GM12878 (cell line): Measurements from ENCODE around the gene ETV7. TPM values are rescaled to one million over a fixed set of nuclear protein-coding genes. Genes with fewer than 3 reads are reported as not detected.

Experiments
- BCLAF1 ChIP-seq: fragments of 450-650 bp; IDR thresholded peaks from 2 replicates; pipeline ENCODE4 v1.6.1; 2017; ENCODE audit warnings: antibody characterized with exemption, mild to moderate bottlenecking, moderate library complexity
- BHLHE40 ChIP-seq, 2 experiments: fragments of 450-650 bp in 1 of 2; IDR thresholded peaks; 2 replicates each; pipeline ENCODE4 v1.6.1; 2011 to 2017; ENCODE audit warnings: low read depth in 2 of 2, borderline replicate concordance in 1 of 2, improper control_type of control experiment in 1 of 2, low read length in 1 of 2, mild to moderate bottlenecking in 1 of 2
- BMI1 ChIP-seq: fragments of 450-650 bp; IDR thresholded peaks from 2 replicates; pipeline ENCODE4 v1.6.1; 2016; ENCODE audit warnings: mild to moderate bottlenecking, moderate library complexity, borderline replicate concordance
- CBX5 ChIP-seq: sonication (generic); IDR thresholded peaks from 2 replicates; pipeline ENCODE4 v1.6.1; 2016; ENCODE audit warnings: low read depth, moderate library complexity, mild to moderate bottlenecking, inconsistent platforms
- CHD2 ChIP-seq: IDR thresholded peaks from 2 replicates; pipeline ENCODE4 v1.6.1; 2011; ENCODE audit warnings: low read depth, low read length, improper control_type of control experiment, borderline replicate concordance
- CREM ChIP-seq: IDR thresholded peaks from 2 replicates; pipeline ENCODE4 v1.6.1; 2014; ENCODE audit warnings: antibody characterized with exemption, low read depth
- EED ChIP-seq: sonication (generic); IDR thresholded peaks from 2 replicates; pipeline ENCODE4 v1.6.1; 2016; ENCODE audit warnings: antibody characterized with exemption, low read depth
- EGR1 ChIP-seq, 2 experiments: IDR thresholded peaks; 1 replicate in 1 of 2; 2 replicates in 1 of 2; pipeline ENCODE4 v1.6.1; 2011 to 2012; ENCODE audit warnings: low read depth in 2 of 2, low read length in 2 of 2, borderline replicate concordance in 1 of 2, mild to moderate bottlenecking in 1 of 2, moderate library complexity in 1 of 2
- GATAD2B ChIP-seq: fragments of 450-650 bp; conservative IDR thresholded peaks from 2 replicates; pipeline ENCODE4 v1.6.1; 2017; ENCODE audit warnings: low read depth, mild to moderate bottlenecking, moderate library complexity
- IKZF1 ChIP-seq: fragments of 450-650 bp; conservative IDR thresholded peaks from 2 replicates; pipeline ENCODE4 v1.6.1; 2017; ENCODE audit warnings: antibody characterized with exemption, mild to moderate bottlenecking
- IKZF2 ChIP-seq, 2 experiments: fragments of 450-650 bp; IDR thresholded peaks; 2 replicates each; pipeline ENCODE4 v1.6.1; 2017; ENCODE audit warnings: mild to moderate bottlenecking in 2 of 2, moderate library complexity in 2 of 2
- JUND ChIP-seq: IDR thresholded peaks from 2 replicates; pipeline ENCODE4 v1.6.1; 2012; ENCODE audit warnings: low read depth, mild to moderate bottlenecking, low read length, improper control_type of control experiment, moderate library complexity
- KLF5 ChIP-seq: fragments of 450-650 bp; IDR thresholded peaks from 2 replicates; pipeline ENCODE4 v1.6.1; 2014; ENCODE audit warnings: mild to moderate bottlenecking; ENCODE audit not compliant: partially characterized antibody
- NFYB ChIP-seq: IDR thresholded peaks from 2 replicates; pipeline ENCODE4 v1.6.1; 2011; ENCODE audit warnings: low read depth, mild to moderate bottlenecking, low read length, improper control_type of control experiment, moderate library complexity; ENCODE audit not compliant: insufficient read depth
- PAX8 ChIP-seq: fragments of 450-650 bp; IDR thresholded peaks from 2 replicates; pipeline ENCODE4 v1.6.1; 2017; ENCODE audit warnings: mild to moderate bottlenecking, moderate library complexity
- SKIL ChIP-seq: fragments of 450-650 bp; IDR thresholded peaks from 2 replicates; pipeline ENCODE4 v1.6.1; 2017; ENCODE audit warnings: mild to moderate bottlenecking, low read depth, inconsistent platforms; ENCODE audit not compliant: poor library complexity, severe bottlenecking
- SMAD5 ChIP-seq: IDR thresholded peaks from 2 replicates; pipeline ENCODE4 v1.6.1; 2016; ENCODE audit warnings: antibody characterized with exemption, low read depth
- SPI1 ChIP-seq: IDR thresholded peaks from 2 replicates; pipeline ENCODE4 v1.6.1; 2011; ENCODE audit warnings: low read depth, mild to moderate bottlenecking, low read length, moderate library complexity, borderline replicate concordance; ENCODE audit not compliant: insufficient read depth
- SUPT20H ChIP-seq: IDR thresholded peaks from 2 replicates; pipeline ENCODE4 v1.6.1; 2011; ENCODE audit warnings: low read depth, mild to moderate bottlenecking, low read length, moderate library complexity, borderline replicate concordance; ENCODE audit not compliant: control insufficient read depth
- SUZ12 ChIP-seq: fragments of 200-600 bp; sonication (generic); IDR thresholded peaks from one replicate; pipeline ENCODE4 v1.6.1; 2018; ENCODE audit warnings: antibody characterized with exemption, mild to moderate bottlenecking; ENCODE audit not compliant: unreplicated experiment
- WRNIP1 ChIP-seq: IDR thresholded peaks from 2 replicates; pipeline ENCODE4 v1.6.1; 2011; ENCODE audit warnings: low read depth, low read length, improper control_type of control experiment, borderline replicate concordance
- YBX1 ChIP-seq: fragments of 450-650 bp; IDR thresholded peaks from 2 replicates; pipeline ENCODE4 v1.6.1; 2016; ENCODE audit warnings: antibody characterized with exemption
- polyA plus RNA-seq, 11 experiments: library from polyadenylated mRNA; depleted of rRNA in 4 of 11; unstranded in 6 of 11; stranded (reverse) in 5 of 11; fragments of >200 nt; fragmentation: Nextera tagmentation in 4 of 11; fragmentation: Illumina TruSeq in 1 of 11; extraction: Ambion mirVana in 4 of 11; extraction: Trizol in 1 of 11; gene quantifications; 1 replicate in 1 of 11; 2 replicates in 10 of 11; pipeline versions ENCODE4 v1.2.1 to v1.2.3, GENCODE V29; 2011 to 2016; ENCODE audit warnings: inconsistent platforms in 2 of 11, missing spikeins in 2 of 11, low read depth in 1 of 11
- total RNA-seq, 4 experiments: library from RNA; depleted of rRNA in 3 of 4; stranded (reverse); fragments of >200 nt in 3 of 4; fragmentation: Illumina TruSeq in 1 of 4; extraction: Trizol in 1 of 4; gene quantifications; 2 replicates each; pipeline versions ENCODE4 v1.2.1 to v1.2.3, GENCODE V29; 2013 to 2021
- TF ChIP-seq, protein P1 (sequence below): IDR thresholded peaks from 2 replicates; pipeline ENCODE4 v1.6.1; 2012; ENCODE audit warnings: low read length, inconsistent platforms
- TF ChIP-seq, protein P2 (sequence below): fragments of 450-650 bp; IDR thresholded peaks from 2 replicates; pipeline ENCODE4 v1.6.1; 2016; ENCODE audit warnings: mild to moderate bottlenecking

ETV7 gene
- total and polyA plus RNA-seq, 10 of the 15 experiments (the other 5 are each of a cell fraction or from before 2014, with no cell fraction given), result 0.04 to 1.8 (median 1.3) TPM

DNA sequence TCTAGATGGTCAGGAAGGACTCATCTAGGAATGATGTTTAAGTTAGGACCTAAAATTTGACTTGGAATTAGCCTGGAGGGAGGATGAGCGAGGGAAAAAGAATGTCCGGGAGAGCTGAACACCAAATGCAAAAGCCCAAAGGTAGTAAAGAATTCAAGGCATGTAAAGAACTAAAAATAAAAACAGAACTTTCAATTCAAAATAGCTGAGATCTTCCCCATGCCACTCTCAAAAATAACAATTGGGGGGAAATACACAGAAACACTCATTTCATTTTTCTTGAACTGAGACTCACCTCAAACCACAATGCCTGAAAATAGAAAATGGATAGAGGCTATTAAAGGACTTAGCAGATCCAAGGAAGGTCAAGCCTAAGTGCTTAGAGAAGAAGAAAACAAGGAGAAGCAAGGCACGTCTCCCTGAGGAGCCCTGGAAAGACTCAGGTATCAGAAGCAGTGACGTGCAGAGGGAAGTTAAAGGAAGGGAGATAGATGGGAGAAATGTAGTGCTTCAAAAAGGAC is 44.7 kb upstream of the ETV7 start (continued):
- no peak for TF ChIP-seq BMI1
- TF ChIP-seq NFYB, result no peak
- TF ChIP-seq JUND, result no peak
- no peak for TF ChIP-seq SPI1
- peak; percentile 78 for TF ChIP-seq IKZF1
- peak; percentile 88 to 94 for TF ChIP-seq IKZF2 (IDR thresholded peaks at IDR 0.05)
- TF ChIP-seq SMAD5, result no peak
- TF ChIP-seq, protein P1, sequence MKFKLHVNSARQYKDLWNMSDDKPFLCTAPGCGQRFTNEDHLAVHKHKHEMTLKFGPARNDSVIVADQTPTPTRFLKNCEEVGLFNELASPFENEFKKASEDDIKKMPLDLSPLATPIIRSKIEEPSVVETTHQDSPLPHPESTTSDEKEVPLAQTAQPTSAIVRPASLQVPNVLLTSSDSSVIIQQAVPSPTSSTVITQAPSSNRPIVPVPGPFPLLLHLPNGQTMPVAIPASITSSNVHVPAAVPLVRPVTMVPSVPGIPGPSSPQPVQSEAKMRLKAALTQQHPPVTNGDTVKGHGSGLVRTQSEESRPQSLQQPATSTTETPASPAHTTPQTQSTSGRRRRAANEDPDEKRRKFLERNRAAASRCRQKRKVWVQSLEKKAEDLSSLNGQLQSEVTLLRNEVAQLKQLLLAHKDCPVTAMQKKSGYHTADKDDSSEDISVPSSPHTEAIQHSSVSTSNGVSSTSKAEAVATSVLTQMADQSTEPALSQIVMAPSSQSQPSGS, result peak; percentile 85
- no peak for TF ChIP-seq EGR1 (IDR thresholded peaks at IDR 0.05; ENCODE audit: borderline replicate concordance in 1 of 2, low read depth in 2 of 2, low read length in 2 of 2)
- TF ChIP-seq PAX8, result no peak
- peak; percentile 75 for TF ChIP-seq SKIL
- TF ChIP-seq BCLAF1, result no peak
- TF ChIP-seq CBX5, result no peak
- no peak for TF ChIP-seq YBX1
- TF ChIP-seq SUPT20H, result no peak
- peak; percentile 91 for TF ChIP-seq EED
- no peak for TF ChIP-seq WRNIP1
- TF ChIP-seq, protein P2, sequence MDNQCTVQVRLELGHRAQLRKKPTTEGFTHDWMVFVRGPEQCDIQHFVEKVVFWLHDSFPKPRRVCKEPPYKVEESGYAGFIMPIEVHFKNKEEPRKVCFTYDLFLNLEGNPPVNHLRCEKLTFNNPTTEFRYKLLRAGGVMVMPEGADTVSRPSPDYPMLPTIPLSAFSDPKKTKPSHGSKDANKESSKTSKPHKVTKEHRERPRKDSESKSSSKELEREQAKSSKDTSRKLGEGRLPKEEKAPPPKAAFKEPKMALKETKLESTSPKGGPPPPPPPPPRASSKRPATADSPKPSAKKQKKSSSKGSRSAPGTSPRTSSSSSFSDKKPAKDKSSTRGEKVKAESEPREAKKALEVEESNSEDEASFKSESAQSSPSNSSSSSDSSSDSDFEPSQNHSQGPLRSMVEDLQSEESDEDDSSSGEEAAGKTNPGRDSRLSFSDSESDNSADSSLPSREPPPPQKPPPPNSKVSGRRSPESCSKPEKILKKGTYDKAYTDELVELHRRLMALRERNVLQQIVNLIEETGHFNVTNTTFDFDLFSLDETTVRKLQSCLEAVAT, result 0 out of 2 replicates have a peak, but pooled peaks have one; percentile 18
- TF ChIP-seq CHD2, result no peak
- no peak for TF ChIP-seq KLF5
- TF ChIP-seq CREM, result peak; percentile 64; the same call in 1 of the 2 replicates
- TF ChIP-seq GATAD2B, result no peak
- peak in 1 of 2 experiments; percentile 15; a peak in 1 of 4 replicates for TF ChIP-seq BHLHE40 (IDR thresholded peaks at IDR 0.05; ENCODE audit: borderline replicate concordance in 1 of 2, low read depth in 2 of 2, low read length in 1 of 2)
- no peak for TF ChIP-seq SUZ12
